Cardiac muscle cell (in vitro differentiated cells and primary cell): Measurements from ENCODE around the gene MIPOL1. TPM values are rescaled to one million over a fixed set of nuclear protein-coding genes. Genes with fewer than 3 reads are reported as not detected.

Experiments used
- DNase-seq, 2 donors: peaks; one replicate each; pipeline versions ENCODE4 v3.0.0 to v3.0.0-alpha.2; 2010 to 2017; ENCODE audit warnings: low read depth in 1 of 2, low spot score in 1 of 2
- H3K27ac ChIP-seq: fragments of 200-600 bp; sonication (generic); 2 replicates; pipeline ENCODE4 v1.5.1; 2016
- H3K27me3 ChIP-seq: fragments of 200-600 bp; sonication (generic); 2 replicates; pipeline ENCODE4 v1.6.0; 2016; ENCODE audit warnings: control low read depth
- H3K36me3 ChIP-seq: fragments of 200-600 bp; sonication (generic); 2 replicates; pipeline ENCODE4 v1.5.1; 2016; ENCODE audit warnings: control low read depth
- H3K4me1 ChIP-seq: fragments of 200-600 bp; sonication (generic); 2 replicates; pipeline ENCODE4 v1.8.1; 2017; ENCODE audit warnings: low read depth, mild to moderate bottlenecking, mixed run types
- H3K4me3 ChIP-seq: fragments of 200-600 bp; sonication (generic); 2 replicates; pipeline ENCODE4 v1.5.1; 2016; ENCODE audit warnings: mild to moderate bottlenecking
- H3K9me3 ChIP-seq: fragments of 200-600 bp; sonication (generic); 2 replicates; pipeline ENCODE4 v1.5.1; 2017; ENCODE audit warnings: low read depth, mild to moderate bottlenecking, control low read depth
- CTCF ChIP-seq: IDR thresholded peaks from 2 replicates; pipeline ENCODE4 v1.5.1; 2012; ENCODE audit warnings: low read depth, mild to moderate bottlenecking, low read length
- polyA plus RNA-seq: library from polyadenylated mRNA; unstranded; fragments of >200 nt; fragmentation: Nextera tagmentation; extraction: Ambion mirVana; gene quantifications from 2 replicates; pipeline ENCODE4 v1.2.1, GENCODE V29; 2016
- total RNA-seq: library from RNA; depleted of rRNA; stranded (reverse); fragments of >200 nt; gene quantifications from 2 replicates; pipeline ENCODE4 v1.2.3, GENCODE V29; 2016

The MIPOL1 gene
- total and polyA plus RNA-seq, 2 experiments from 2014 or later, result 7.3 to 8.4 TPM

GRCh38 chr14:37563189-37563588, 365.5 kb downstream of the MIPOL1 start:
- DNase-seq, result no peak
- no peak for TF ChIP-seq CTCF
- H3K36me3 ChIP-seq, result no peaks in the 10 kb centered on the region

GRCh38 chr14:37565550-37565949, 367.8 kb downstream of the MIPOL1 start:
- DNase-seq, result no peak

More at GRCh38 chr14:37563189-37563588, 365.5 kb downstream of the MIPOL1 start:
- no peaks in the 10 kb centered on the region for H3K9me3 ChIP-seq
- no peaks in the 10 kb centered on the region for H3K27me3 ChIP-seq
- no peaks in the 10 kb centered on the region for H3K4me1 ChIP-seq
- no peak overlapping the region for H3K27ac ChIP-seq
- no peak overlapping the region for H3K4me3 ChIP-seq

GRCh38 chr14:37566811-37567371, 369.2 kb downstream of the MIPOL1 start:
- Histone ChIP-seq H3K27ac (no peak overlapping the region), H3K27me3 (no peaks in the 10 kb centered on the region), H3K9me3 (no peaks in the 10 kb centered on the region), H3K4me1 (no peaks in the 10 kb centered on the region), H3K36me3 (no peaks in the 10 kb centered on the region), H3K4me3 (no peak overlapping the region)
- no peak for TF ChIP-seq CTCF
- DNase-seq, result peak in 1 of 2 donors; percentile 61

More at GRCh38 chr14:37565550-37565949, 367.8 kb downstream of the MIPOL1 start:
- TF ChIP-seq CTCF, result peak; percentile 26
- H3K27ac ChIP-seq, result no peak overlapping the region
- H3K27me3 ChIP-seq, result no peaks in the 10 kb centered on the region
- no peak overlapping the region for H3K4me3 ChIP-seq
- H3K9me3 ChIP-seq, result no peaks in the 10 kb centered on the region
- H3K36me3 ChIP-seq, result no peaks in the 10 kb centered on the region
- no peaks in the 10 kb centered on the region for H3K4me1 ChIP-seq

GRCh38 chr14:37569729-37570128, 372.0 kb downstream of the MIPOL1 start:
- no peak for DNase-seq
- Histone ChIP-seq H3K4me3 (no peak overlapping the region), H3K36me3 (no peaks in the 10 kb centered on the region), H3K27ac (no peak overlapping the region), H3K9me3 (no peaks in the 10 kb centered on the region), H3K4me1 (no peaks in the 10 kb centered on the region), H3K27me3 (peaks cover 7% of the 10 kb centered on the region)
- no peak for TF ChIP-seq CTCF

GRCh38 chr14:37571391-37571790, 373.7 kb downstream of the MIPOL1 start:
- H3K9me3 ChIP-seq, result no peaks in the 10 kb centered on the region
- no peaks in the 10 kb centered on the region for H3K4me1 ChIP-seq
- no peak for DNase-seq
- peaks cover 17% of the 10 kb centered on the region for H3K27me3 ChIP-seq
- no peak overlapping the region for H3K4me3 ChIP-seq
- no peak for TF ChIP-seq CTCF
- no peak overlapping the region for H3K27ac ChIP-seq
- no peaks in the 10 kb centered on the region for H3K36me3 ChIP-seq
